GM12878 (cell line): Measurements from ENCODE around the gene L1TD1. TPM values are rescaled to one million over a fixed set of nuclear protein-coding genes. Genes with fewer than 3 reads are reported as not detected.

Experiments
- ATAC-seq: fragments of 200-7000 bp; cut with Tn5 transposase; 3 replicates; pipeline ENCODE4 v1.9.1; 2020; ENCODE audit warnings: mild to moderate bottlenecking, moderate library complexity
- BruUV-seq: library from RNA; stranded (reverse); fragments of 400-500 nt; replicated peaks from 2 replicates; lab custom pipeline; 2021; lab: Mats Ljungman, UMichigan
- CTCF ChIA-PET: fragments of 300-600 bp; sonication (Branson Sonifier 250); formaldehyde crosslinking; extraction: SDS; loops from one replicate; lab custom pipeline; 2021; ENCODE audit warnings: inconsistent platforms; lab: Yijun Ruan, JAX
- POLR2A ChIA-PET: fragments of 350-600 bp; formaldehyde crosslinking; extraction: SDS; loops from one replicate; lab custom pipeline; 2021; ENCODE audit warnings: inconsistent platforms; lab: Charles Lee
- RAD21 ChIA-PET: fragments of 300-600 bp; sonication (Branson Sonifier 250); formaldehyde crosslinking; loops from one replicate; lab custom pipeline; 2023; ENCODE audit warnings: antibody characterized with exemption; ENCODE audit not compliant: unreplicated experiment; lab: Charles Lee
- SMC1A ChIA-PET: fragments of 300-600 bp; sonication (Branson Sonifier 250); formaldehyde crosslinking; loops from one replicate; lab custom pipeline; 2023; ENCODE audit not compliant: unreplicated experiment, uncharacterized antibody; lab: Charles Lee
- DNase-seq: peaks from one replicate; pipeline ENCODE4 v3.0.0-alpha.2; 2011; ENCODE audit warnings: low read depth, low spot score
- FAIRE-seq: peaks from 3 replicates; lab custom pipeline; 2011; peaks lifted over from hg19 to GRCh38; lab: Jason Lieb, UNC
- H2AFZ ChIP-seq: 2 replicates; pipeline ENCODE4 v1.6.0; 2011; ENCODE audit warnings: low read depth, low read length, control low read depth; ENCODE audit not compliant: control insufficient read depth
- H3K27ac ChIP-seq: 2 replicates; pipeline ENCODE4 v1.5.1; 2011; ENCODE audit warnings: control low read depth; ENCODE audit not compliant: control insufficient read depth, insufficient read depth
- H3K27me3 ChIP-seq, 2 experiments: replicated peaks in 1 of 2; 2 replicates each; pipeline versions ENCODE4 v1.6.0 to v1.6.1; 2011; ENCODE audit warnings: low read length in 1 of 2; ENCODE audit not compliant: control insufficient read depth in 2 of 2, insufficient read depth in 2 of 2
- H3K36me3 ChIP-seq, 2 experiments: 2 replicates each; pipeline ENCODE4 v1.5.1; 2011; ENCODE audit warnings: low read length in 1 of 2; ENCODE audit not compliant: control insufficient read depth in 2 of 2, insufficient read depth in 2 of 2
- H3K4me1 ChIP-seq: 2 replicates; pipeline ENCODE4 v1.6.1; 2011; ENCODE audit warnings: mild to moderate bottlenecking, low read length, moderate library complexity, mixed read lengths; ENCODE audit not compliant: control insufficient read depth, insufficient read depth
- H3K4me2 ChIP-seq: 2 replicates; pipeline ENCODE4 v1.6.0; 2011; ENCODE audit warnings: control low read depth; ENCODE audit not compliant: control insufficient read depth, insufficient read depth
- H3K4me3 ChIP-seq: fragments of 200-600 bp; sonication (generic); 2 replicates; pipeline ENCODE4 v1.5.1; 2016
- H3K79me2 ChIP-seq: 2 replicates; pipeline ENCODE4 v1.6.0; 2011; ENCODE audit warnings: low read length; ENCODE audit not compliant: control insufficient read depth, insufficient read depth
- H3K9ac ChIP-seq: 2 replicates; pipeline ENCODE4 v1.8.0; 2011; ENCODE audit warnings: low read length, control low read depth, mixed read lengths; ENCODE audit not compliant: control insufficient read depth, insufficient read depth
- H3K9me3 ChIP-seq: replicated peaks from 3 replicates; pipeline ENCODE4 v1.5.1; 2011; ENCODE audit warnings: mild to moderate bottlenecking, low read length; ENCODE audit not compliant: control insufficient read depth, insufficient read depth
- H4K20me1 ChIP-seq: 2 replicates; pipeline ENCODE4 v1.6.0; 2011; ENCODE audit not compliant: control insufficient read depth, insufficient read depth
- CBX3 ChIP-seq: fragments of 200-600 bp; sonication (generic); IDR thresholded peaks from 2 replicates; pipeline ENCODE4 v1.6.1; 2016; ENCODE audit warnings: low read depth, borderline replicate concordance
- MEF2B ChIP-seq: fragments of 450-650 bp; IDR thresholded peaks from 2 replicates; pipeline ENCODE4 v1.6.1; 2018; ENCODE audit warnings: mild to moderate bottlenecking, moderate library complexity; ENCODE audit not compliant: partially characterized antibody, poor library complexity, severe bottlenecking
- NRF1 ChIP-seq: conservative IDR thresholded peaks from 2 replicates; pipeline ENCODE4 v1.6.1; 2011; ENCODE audit warnings: mild to moderate bottlenecking, low read depth, low read length, improper control_type of control experiment
- PAX5 ChIP-seq: IDR thresholded peaks from 2 replicates; pipeline ENCODE4 v1.6.1; 2011; ENCODE audit warnings: low read depth, low read length, borderline replicate concordance
- PBX3 ChIP-seq: IDR thresholded peaks from 2 replicates; pipeline ENCODE4 v1.6.1; 2011; ENCODE audit warnings: mild to moderate bottlenecking, low read depth, low read length, moderate library complexity; ENCODE audit not compliant: insufficient replicate concordance
- POLR2A ChIP-seq: IDR thresholded peaks from 2 replicates; pipeline ENCODE4 v1.6.1; 2011; ENCODE audit warnings: low read depth, mild to moderate bottlenecking, low read length
- RCOR1 ChIP-seq: conservative IDR thresholded peaks from 2 replicates; pipeline ENCODE4 v1.6.1; 2012; ENCODE audit warnings: low read depth, low read length, improper control_type of control experiment
- REST ChIP-seq: IDR thresholded peaks from 2 replicates; pipeline ENCODE4 v1.6.1; 2012; ENCODE audit warnings: mild to moderate bottlenecking, low read depth, low read length
- SUZ12 ChIP-seq: fragments of 200-600 bp; sonication (generic); IDR thresholded peaks from one replicate; pipeline ENCODE4 v1.6.1; 2018; ENCODE audit warnings: antibody characterized with exemption, mild to moderate bottlenecking; ENCODE audit not compliant: unreplicated experiment
- TAF1 ChIP-seq: IDR thresholded peaks from 2 replicates; pipeline ENCODE4 v1.6.1; 2011; ENCODE audit warnings: mild to moderate bottlenecking, low read depth, low read length, borderline replicate concordance
- YY1 ChIP-seq: IDR thresholded peaks from 2 replicates; pipeline ENCODE4 v1.6.1; 2011; ENCODE audit warnings: low read depth, mild to moderate bottlenecking, low read length
- ZNF274 ChIP-seq: IDR thresholded peaks from one replicate; pipeline ENCODE4 v1.8.0; 2011; ENCODE audit not compliant: insufficient read length, insufficient read depth
- in situ Hi-C: fragments of 300-500 bp; cut with MboI; formaldehyde crosslinking; loops from 9 replicates; pipeline ENCODE4 v1.14.3; 2018; ENCODE audit warnings: mixed read lengths
- intact Hi-C: fragments of 100-400 bp; cut with micrococcal nuclease; formaldehyde crosslinking; loops from one replicate; pipeline ENCODE4 v1.14.2; 2022; ENCODE audit not compliant: unreplicated experiment
- polyA plus RNA-seq, 11 experiments: library from polyadenylated mRNA; depleted of rRNA in 4 of 11; unstranded in 6 of 11; stranded (reverse) in 5 of 11; fragments of >200 nt; fragmentation: Nextera tagmentation in 4 of 11; fragmentation: Illumina TruSeq in 1 of 11; extraction: Ambion mirVana in 4 of 11; extraction: Trizol in 1 of 11; gene quantifications; 1 replicate in 1 of 11; 2 replicates in 10 of 11; pipeline versions ENCODE4 v1.2.1 to v1.2.3, GENCODE V29; 2011 to 2016; ENCODE audit warnings: inconsistent platforms in 2 of 11, missing spikeins in 2 of 11, low read depth in 1 of 11
- total RNA-seq, 4 experiments: library from RNA; depleted of rRNA in 3 of 4; stranded (reverse); fragments of >200 nt in 3 of 4; fragmentation: Illumina TruSeq in 1 of 4; extraction: Trizol in 1 of 4; gene quantifications; 2 replicates each; pipeline versions ENCODE4 v1.2.1 to v1.2.3, GENCODE V29; 2013 to 2021
- TF ChIP-seq, protein P1 (sequence below): fragments of 450-650 bp; formaldehyde crosslinking; IDR thresholded peaks from 2 replicates; pipeline ENCODE4 v1.5.0; 2022; ENCODE audit warnings: mild to moderate bottlenecking, missing genetic modification characterization

L1TD1 gene
- total and polyA plus RNA-seq, 10 of the 15 experiments (the other 5 are each of a cell fraction or from before 2014, with no cell fraction given), result 0.07 to 0.31 (median 0.21) TPM; not detected in 7

- Histone ChIP-seq H3K4me2 (no peak overlapping the region), H3K27ac (no peak overlapping the region), H3K9ac (no peak overlapping the region), H2AFZ (no peak overlapping the region), H3K79me2 (no peaks in the 10 kb centered on the region), H3K36me3 (no peaks in the 10 kb centered on the region), H3K4me1 (no peaks in the 10 kb centered on the region), H3K4me3 (no peak overlapping the region), H4K20me1 (no peaks in the 10 kb centered on the region), H3K27me3 (peaks cover 2 to 3% of the 10 kb centered on the region in 2 experiments; a peak in 3 of 4 replicates), H3K9me3 (no peaks in the 10 kb centered on the region)
- RAD21 ChIA-PET, result no interaction called here
- POLR2A ChIA-PET, result no interaction called here
- intact Hi-C loops (no loop called here), in situ Hi-C loops (no loop called here)
- TF ChIP-seq NRF1, result no peak
- TF ChIP-seq TAF1, result no peak
- no peak for TF ChIP-seq POLR2A
- TF ChIP-seq PAX5, result no peak
- TF ChIP-seq, protein P1, sequence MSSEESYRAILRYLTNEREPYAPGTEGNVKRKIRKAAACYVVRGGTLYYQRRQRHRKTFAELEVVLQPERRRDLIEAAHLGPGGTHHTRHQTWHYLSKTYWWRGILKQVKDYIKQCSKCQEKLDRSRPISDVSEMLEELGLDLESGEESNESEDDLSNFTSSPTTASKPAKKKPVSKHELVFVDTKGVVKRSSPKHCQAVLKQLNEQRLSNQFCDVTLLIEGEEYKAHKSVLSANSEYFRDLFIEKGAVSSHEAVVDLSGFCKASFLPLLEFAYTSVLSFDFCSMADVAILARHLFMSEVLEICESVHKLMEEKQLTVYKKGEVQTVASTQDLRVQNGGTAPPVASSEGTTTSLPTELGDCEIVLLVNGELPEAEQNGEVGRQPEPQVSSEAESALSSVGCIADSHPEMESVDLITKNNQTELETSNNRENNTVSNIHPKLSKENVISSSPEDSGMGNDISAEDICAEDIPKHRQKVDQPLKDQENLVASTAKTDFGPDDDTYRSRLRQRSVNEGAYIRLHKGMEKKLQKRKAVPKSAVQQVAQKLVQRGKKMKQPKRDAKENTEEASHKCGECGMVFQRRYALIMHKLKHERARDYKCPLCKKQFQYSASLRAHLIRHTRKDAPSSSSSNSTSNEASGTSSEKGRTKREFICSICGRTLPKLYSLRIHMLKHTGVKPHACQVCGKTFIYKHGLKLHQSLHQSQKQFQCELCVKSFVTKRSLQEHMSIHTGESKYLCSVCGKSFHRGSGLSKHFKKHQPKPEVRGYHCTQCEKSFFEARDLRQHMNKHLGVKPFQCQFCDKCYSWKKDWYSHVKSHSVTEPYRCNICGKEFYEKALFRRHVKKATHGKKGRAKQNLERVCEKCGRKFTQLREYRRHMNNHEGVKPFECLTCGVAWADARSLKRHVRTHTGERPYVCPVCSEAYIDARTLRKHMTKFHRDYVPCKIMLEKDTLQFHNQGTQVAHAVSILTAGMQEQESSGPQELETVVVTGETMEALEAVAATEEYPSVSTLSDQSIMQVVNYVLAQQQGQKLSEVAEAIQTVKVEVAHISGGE (CRISPR knock-in tag), result no peak
- TF ChIP-seq YY1, result no peak
- TF ChIP-seq MEF2B, result no peak
- no peak for TF ChIP-seq SUZ12
- no peak for TF ChIP-seq CBX3
- no peak for TF ChIP-seq REST
- TF ChIP-seq ZNF274, result no peak
- no peak for TF ChIP-seq PBX3
- no peak for TF ChIP-seq RCOR1
- SMC1A ChIA-PET, result interaction anchor here (0.5 kb wide), 1 partner anchor 202 kb away, joined by 3 read pairs; no protein-coding TSS in a partner anchor
- ATAC-seq, result no peak
- no peak for DNase-seq
- no TSS peak for BruUV-seq
- no peak for FAIRE-seq
- CTCF ChIA-PET, result no interaction called here
Measured at GRCh38 chr1:62245201-62245600, 50.6 kb downstream of the L1TD1 start.
